GM18498 (cell line): ENCODE data around the gene DOCK9.

Source experiments
- ATAC-seq: cut with Tn5 transposase; IDR thresholded peaks from one replicate; pipeline ENCODE4 v1.9.1; 2021; ENCODE audit warnings: mild to moderate bottlenecking, moderate library complexity; ENCODE audit not compliant: unreplicated experiment

DOCK9 gene

DNA sequence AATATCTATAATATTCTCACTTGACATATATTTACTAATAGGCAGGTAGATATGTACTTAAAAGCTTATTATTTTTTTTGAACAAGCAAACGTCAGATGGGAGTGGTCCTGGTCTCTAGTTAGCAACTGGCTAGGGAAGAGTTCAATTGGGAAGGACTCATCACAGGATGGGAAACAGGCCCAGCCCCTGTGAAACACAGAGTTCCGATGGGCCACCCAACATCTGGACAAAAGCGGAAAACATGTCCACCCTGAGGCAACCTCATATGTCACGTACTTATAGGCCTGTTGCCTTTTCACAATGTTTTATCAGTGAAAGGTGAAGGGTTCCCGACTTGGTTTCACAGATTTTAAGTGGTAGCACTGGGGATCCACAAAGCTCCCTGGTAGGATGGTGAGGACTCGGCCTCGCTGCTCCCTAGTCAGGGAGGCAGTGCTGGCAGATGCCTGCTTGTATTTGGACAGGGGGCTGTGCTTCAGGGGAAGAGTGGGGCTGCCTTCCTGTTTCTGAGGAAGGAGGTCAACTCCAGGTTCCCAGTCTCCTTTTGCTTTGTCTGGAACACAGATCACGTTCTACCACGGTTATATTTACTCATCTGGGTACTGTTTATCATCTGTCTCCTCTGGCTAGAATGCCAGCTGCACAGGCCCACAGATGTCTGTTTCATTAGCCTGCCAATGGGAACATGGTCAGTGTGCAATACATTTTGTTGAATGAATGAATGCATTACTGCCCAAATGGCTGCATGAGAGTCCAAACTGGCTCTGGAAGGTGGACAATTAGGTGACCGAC, 176.0 kb downstream of the DOCK9 start:
- ATAC-seq, result no peak

- no peak for ATAC-seq
Measured at GRCh38 chr13:98800078-98800477, 177.8 kb downstream of the DOCK9 start.

DNA sequence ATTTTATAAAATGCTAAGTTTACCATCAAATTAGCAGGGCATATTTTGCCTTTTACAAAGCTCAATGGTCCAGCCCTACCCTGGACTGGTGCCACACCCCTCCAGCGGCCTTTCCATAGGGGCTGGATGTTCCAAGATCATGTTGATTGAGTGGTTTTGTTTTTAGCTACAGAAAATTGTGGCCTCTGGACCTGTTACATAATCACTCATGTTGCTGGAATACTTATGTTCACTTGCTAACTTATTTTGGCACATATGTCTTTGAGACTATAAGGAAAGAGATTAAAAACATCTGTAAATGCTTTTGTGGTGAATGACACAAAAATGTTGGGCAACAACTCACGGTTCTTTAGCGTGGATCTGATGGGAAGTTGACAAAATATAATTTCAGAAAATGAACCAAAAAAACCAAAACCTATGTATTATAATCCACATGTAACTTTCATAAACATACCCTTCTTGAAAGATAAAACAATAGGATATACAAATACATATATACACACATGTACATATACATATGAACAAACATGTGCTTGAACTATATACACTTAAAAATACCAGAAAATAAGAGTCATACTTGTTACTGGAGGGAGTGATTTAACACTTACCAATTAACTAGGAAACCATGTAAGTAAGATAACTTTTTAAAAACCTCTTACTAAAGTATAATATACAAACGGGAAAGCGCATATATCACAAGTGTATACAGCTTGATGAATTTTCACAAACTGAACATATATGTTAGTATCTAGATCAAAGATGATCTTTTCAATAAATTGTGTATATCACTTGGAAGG, 178.8 kb downstream of the DOCK9 start:
- ATAC-seq, result no peak

GRCh38 chr13:98797456-98797855, 180.4 kb downstream of the DOCK9 start:
- no peak for ATAC-seq

GRCh38 chr13:98796798-98797197, 181.1 kb downstream of the DOCK9 start:
- no peak for ATAC-seq

DNA sequence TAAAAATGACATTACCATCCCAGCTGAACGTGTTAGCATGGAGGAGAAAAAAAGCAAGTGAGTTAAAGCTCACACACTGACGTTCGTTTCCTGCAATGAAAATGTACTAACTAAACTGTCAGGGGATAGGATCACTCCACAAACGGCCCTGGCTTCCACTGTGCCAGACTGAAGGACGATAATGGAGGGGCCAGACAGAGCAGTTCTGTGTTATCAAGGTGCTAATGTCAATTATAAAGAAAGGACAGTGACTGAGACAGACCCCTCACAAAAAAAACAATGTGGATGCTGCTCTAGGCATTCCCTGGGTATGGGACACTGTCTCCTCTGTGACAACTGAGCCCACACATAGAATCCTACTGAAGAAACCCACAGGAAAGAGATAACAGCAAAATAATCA, 181.7 kb downstream of the DOCK9 start:
- ATAC-seq, result no peak

- no peak for ATAC-seq
Measured at GRCh38 chr13:98795220-98795619, 182.6 kb downstream of the DOCK9 start.

DNA sequence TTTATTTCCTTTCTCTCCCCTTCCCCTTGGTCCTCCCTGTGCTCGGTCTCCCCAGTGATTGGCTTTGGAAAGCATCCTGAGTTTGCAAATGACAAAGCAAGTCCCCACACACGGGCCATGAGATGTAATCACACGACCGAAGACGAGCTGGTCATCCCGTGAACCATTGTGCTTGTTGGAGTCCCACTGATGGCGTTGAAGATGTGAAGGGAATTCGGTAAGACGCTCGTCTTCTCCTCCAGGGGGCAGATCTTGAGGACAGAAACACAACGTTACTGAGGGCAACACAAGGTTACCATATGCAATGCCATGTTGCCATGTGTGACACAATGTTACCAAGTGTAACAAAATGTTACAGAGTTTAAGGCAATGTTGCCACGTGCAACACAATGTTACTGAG, 183.4 kb downstream of the DOCK9 start:
- ATAC-seq, result no peak

GRCh38 chr13:98792785-98793495, 184.9 kb downstream of the DOCK9 start:
- no peak for ATAC-seq

GRCh38 chr13:98792321-98792720, 185.5 kb downstream of the DOCK9 start:
- no peak for ATAC-seq

DNA sequence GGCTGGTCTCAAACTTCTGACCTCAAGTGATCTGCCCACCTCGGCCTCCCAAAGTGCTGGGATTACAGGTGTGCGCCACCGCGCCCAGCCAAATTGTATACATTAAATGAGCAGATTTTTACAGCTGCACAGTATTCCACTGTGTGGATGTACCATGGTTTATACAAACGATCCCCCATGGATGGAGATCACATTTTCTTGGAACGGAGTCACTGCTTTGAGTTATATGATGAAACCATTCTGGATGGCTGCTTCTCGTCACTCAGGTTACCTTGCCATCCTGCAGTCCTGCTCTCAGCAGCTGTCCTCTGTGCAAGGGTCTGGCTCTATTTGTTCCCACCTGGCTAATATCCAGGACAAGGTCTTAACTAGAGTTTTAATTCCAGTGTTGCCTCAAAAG, 186.3 kb downstream of the DOCK9 start:
- no peak for ATAC-seq

- ATAC-seq, result no peak
Measured at GRCh38 chr13:98787996-98788395, 189.9 kb downstream of the DOCK9 start.

DNA sequence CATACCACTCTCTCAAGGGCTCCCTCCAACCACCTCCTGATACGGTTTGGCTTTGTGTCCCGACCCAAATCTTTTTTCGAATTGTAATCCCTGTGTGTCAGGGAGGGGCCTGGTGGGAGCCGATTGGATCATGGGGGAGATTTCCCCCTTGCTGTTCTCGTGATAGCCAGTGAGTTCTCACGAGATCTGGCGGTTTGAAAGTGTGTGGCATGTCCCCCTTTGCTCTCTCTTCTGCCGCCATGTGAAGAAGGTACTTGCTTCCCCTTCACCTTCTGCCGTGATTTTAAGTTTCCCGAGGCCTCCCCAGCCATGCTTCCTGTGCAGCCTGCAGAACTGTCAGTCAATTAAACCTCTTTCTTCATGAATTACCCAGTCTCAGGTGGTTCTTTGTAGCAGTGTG, 190.7 kb downstream of the DOCK9 start:
- ATAC-seq, result no peak

- ATAC-seq, result no peak
Measured at GRCh38 chr13:98786023-98786422, 191.8 kb downstream of the DOCK9 start.

DNA sequence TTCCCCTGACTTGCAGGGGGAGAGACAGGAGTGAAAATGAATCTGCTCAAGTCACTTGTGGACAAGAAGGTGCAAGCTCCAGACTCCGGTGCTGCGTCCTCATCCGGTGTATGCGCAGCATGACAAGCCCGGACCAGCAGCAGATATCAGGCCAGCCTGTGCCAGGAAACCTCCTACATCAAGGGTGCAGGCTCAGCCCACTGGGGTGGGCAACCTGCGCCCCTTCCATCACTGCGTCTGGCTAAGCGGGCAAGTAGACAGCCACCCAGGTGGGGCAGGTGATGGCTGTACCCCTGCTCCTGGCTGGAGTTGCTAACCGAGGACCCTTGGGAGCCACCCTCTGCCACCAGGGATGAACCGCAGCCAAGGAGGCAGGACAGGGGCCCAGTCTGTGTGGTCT, 192.5 kb downstream of the DOCK9 start:
- no peak for ATAC-seq

DNA sequence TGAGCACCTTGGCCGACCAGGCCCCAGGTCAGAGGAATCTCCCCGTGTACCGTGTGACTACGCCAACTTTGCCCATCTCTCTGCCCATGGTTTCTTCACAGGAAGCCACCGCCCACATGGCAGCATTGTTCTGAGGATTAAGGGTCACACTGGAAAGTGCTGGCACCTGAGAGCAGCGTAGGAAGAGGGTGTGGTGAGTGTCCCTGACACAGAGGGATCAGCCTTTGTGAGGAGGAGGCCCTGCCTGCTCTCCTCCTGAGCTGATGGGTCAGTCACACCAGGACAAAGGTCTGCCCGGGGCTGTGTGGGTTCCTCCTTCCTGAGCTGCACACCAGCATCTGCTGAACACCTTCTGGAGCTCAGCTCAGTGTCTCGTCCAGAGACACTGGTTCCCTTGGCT, 193.2 kb downstream of the DOCK9 start:
- ATAC-seq, result no peak

DNA sequence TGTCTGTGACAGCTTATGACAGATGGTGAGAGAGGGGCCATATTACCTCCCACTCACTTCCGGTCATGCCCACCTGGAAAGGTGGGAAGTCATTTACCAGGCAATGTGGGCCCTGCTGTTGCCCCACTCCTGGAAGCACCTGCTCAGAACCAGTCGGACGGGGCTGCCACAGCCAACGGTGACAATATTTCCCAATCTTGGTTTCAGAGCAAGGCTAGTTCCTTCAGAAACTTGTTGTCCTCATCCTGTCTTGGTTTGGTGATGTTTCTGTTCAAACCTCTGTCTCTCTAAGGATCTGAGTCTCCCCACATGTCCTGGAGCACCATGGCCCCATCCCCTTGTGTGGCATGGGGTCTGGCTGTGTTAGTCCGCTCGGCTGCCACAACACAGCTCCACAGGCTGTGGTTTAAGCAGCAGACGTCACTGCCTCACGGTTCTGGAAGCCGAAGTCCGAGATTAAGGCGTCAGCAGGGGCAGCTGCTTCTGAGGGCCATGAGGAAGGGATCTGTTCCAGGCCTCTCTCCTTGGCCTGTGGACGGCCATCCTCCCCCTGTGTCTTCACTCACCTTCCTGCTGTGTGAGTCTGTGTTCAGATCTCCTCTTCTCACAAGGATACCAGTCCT, 193.9 kb downstream of the DOCK9 start:
- ATAC-seq, result no peak

GRCh38 chr13:98782654-98783053, 195.2 kb downstream of the DOCK9 start:
- no peak for ATAC-seq

DNA sequence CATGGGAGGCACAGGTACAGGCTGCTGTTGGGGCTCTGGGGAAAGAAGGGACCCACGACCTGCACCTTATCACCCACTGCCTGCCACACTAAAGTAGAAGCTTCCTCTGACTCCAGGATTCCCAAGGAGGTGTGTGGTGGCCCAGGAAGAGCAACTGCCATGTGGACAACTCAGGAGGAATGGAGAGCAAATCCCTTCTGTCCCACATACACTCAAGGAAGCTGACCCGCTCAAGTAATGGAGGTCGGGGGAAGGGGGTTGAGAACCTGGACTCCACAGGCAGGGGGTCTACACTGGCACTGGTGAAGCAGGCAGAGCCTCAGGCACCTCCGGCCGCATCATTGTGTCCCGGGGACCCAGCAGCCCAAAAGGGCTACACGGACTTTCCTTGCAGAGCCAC, 196.0 kb downstream of the DOCK9 start:
- no peak for ATAC-seq

DNA sequence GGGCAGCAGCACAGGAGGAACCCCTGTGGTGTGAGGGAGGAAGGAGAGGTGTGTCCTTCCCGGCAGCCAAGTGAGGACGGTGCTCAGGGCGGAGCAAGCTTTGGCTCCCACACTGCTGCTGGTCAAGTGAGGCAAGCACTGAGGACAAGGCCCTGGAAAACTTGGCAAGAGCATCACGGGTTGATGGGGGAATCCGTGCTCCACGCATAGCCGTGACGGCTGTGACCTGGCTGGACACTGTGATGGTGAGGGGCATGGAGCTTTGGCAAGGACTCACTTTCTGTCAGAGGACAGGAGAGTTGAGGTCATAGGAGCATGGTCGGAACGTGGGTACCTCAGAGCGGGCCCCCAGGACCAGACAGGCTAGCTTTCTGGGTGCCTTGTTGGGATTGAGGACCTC, 196.4 kb downstream of the DOCK9 start:
- ATAC-seq, result no peak

- no peak for ATAC-seq
Measured at GRCh38 chr13:98781045-98781444, 196.8 kb downstream of the DOCK9 start.
